HepG2 (cell line): ENCODE measurements around the gene SEPTIN3. TPM values are rescaled to one million over a fixed set of nuclear protein-coding genes. Genes with fewer than 3 reads are reported as not detected.

Experiments
- CCAR2 ChIP-seq: fragments of 200-400 bp; formaldehyde crosslinking; optimal IDR thresholded peaks from 2 replicates; pipeline ENCODE3; 2018; ENCODE audit warnings: low read depth, mild to moderate bottlenecking, low read length, moderate library complexity
- HMG20B ChIP-seq: conservative IDR thresholded peaks from 2 replicates; pipeline ENCODE4 v1.6.1; 2016; ENCODE audit warnings: missing genetic modification reagents, missing compliant biosample characterization
- KDM1A ChIP-seq: IDR thresholded peaks from 2 replicates; pipeline ENCODE4 v1.6.1; 2016; ENCODE audit warnings: missing compliant biosample characterization
- KIAA2018 ChIP-seq: sonication (generic); formaldehyde crosslinking; IDR thresholded peaks from 2 replicates; pipeline ENCODE4 v1.5.0; 2020; ENCODE audit warnings: mild to moderate bottlenecking, missing genetic modification reagents, borderline replicate concordance
- KLF12 ChIP-seq: sonication (generic); formaldehyde crosslinking; IDR thresholded peaks from 2 replicates; pipeline ENCODE4 v1.4.0; 2020; ENCODE audit warnings: missing genetic modification reagents, borderline replicate concordance
- MAF1 ChIP-seq: sonication (generic); formaldehyde crosslinking; IDR thresholded peaks from 2 replicates; pipeline ENCODE4 v1.5.0; 2020; ENCODE audit warnings: missing genetic modification reagents, borderline replicate concordance
- PCBP1 ChIP-seq: fragments of 200-400 bp; formaldehyde crosslinking; IDR thresholded peaks from 2 replicates; pipeline ENCODE4 v1.6.1; 2017; ENCODE audit warnings: mild to moderate bottlenecking, low read depth, low read length, borderline replicate concordance
- PHB2 ChIP-seq: fragments of 450-650 bp; IDR thresholded peaks from 2 replicates; pipeline ENCODE4 v1.6.1; 2018; ENCODE audit not compliant: partially characterized antibody
- RBM39 ChIP-seq: fragments of 200-400 bp; formaldehyde crosslinking; IDR thresholded peaks from one replicate; pipeline ENCODE4 v1.6.1; 2018; ENCODE audit warnings: antibody characterized with exemption, mild to moderate bottlenecking, low read depth, low read length; ENCODE audit not compliant: poor library complexity, severe bottlenecking
- RCOR2 ChIP-seq: IDR thresholded peaks from 2 replicates; pipeline ENCODE4 v1.6.1; 2016; ENCODE audit warnings: missing biosample characterization, missing genetic modification reagents
- ZNF251 ChIP-seq: sonication (generic); formaldehyde crosslinking; IDR thresholded peaks from 2 replicates; pipeline ENCODE4 v1.9.0; 2021; ENCODE audit warnings: mild to moderate bottlenecking, missing genetic modification reagents
- ZNF367 ChIP-seq: sonication (generic); formaldehyde crosslinking; IDR thresholded peaks from 2 replicates; pipeline ENCODE4 v1.4.0; 2020; ENCODE audit warnings: missing genetic modification reagents, borderline replicate concordance
- ZNF468 ChIP-seq: sonication (generic); formaldehyde crosslinking; IDR thresholded peaks from 2 replicates; pipeline ENCODE4 v1.8.0; 2022; ENCODE audit warnings: mild to moderate bottlenecking, moderate library complexity, missing genetic modification reagents
- polyA plus RNA-seq, 8 experiments: library from polyadenylated mRNA; depleted of rRNA in 3 of 8; stranded (reverse) in 7 of 8; unstranded in 1 of 8; fragments of >200 nt; fragmentation: Illumina TruSeq in 4 of 8; extraction: Trizol in 4 of 8; gene quantifications; 2 replicates each; pipeline versions ENCODE4 v1.2.1 to v1.2.3, GENCODE V29; 2011 to 2016; ENCODE audit warnings: low read depth in 4 of 8, missing spikeins in 1 of 8, mixed read lengths in 1 of 8; ENCODE audit not compliant: insufficient read depth in 1 of 8
- total RNA-seq, 5 experiments: library from RNA; depleted of rRNA; stranded (reverse); fragments of >200 nt; fragmentation: Illumina TruSeq; extraction: Trizol; gene quantifications; 2 replicates each; pipeline ENCODE4 v1.2.3, GENCODE V29; 2016; ENCODE audit warnings: low read depth in 1 of 5
- TF ChIP-seq, protein P1 (sequence below): sonication (generic); formaldehyde crosslinking; IDR thresholded peaks from 2 replicates; pipeline ENCODE4 v1.4.0; 2020; ENCODE audit warnings: missing genetic modification reagents
- TF ChIP-seq, protein P2 (sequence below), 2 experiments: sonication (generic) in 1 of 2; formaldehyde crosslinking in 1 of 2; IDR thresholded peaks; 2 replicates each; pipeline versions ENCODE4 v1.4.0 to v1.6.1; 2018 to 2020; ENCODE audit warnings: missing genetic modification reagents in 2 of 2, borderline replicate concordance in 1 of 2, low read depth in 1 of 2, mild to moderate bottlenecking in 1 of 2, missing biosample characterization in 1 of 2
- TF ChIP-seq, protein P3 (sequence below): sonication (generic); formaldehyde crosslinking; IDR thresholded peaks from 2 replicates; pipeline ENCODE4 v1.4.0; 2020; ENCODE audit warnings: missing genetic modification reagents

The SEPTIN3 gene
- total and polyA plus RNA-seq, 2 of the 13 experiments (the other 11 are each of a cell fraction or from before 2014, with no cell fraction given): 0.04 TPM; not detected in 1

- TF ChIP-seq RBM39 (peak; percentile 44), RCOR2 (no peak), KDM1A (CRISPR knock-in tag) (no peak), ZNF468 (CRISPR knock-in tag) (peak; percentile 84; the same call in 1 of the 2 replicates), PCBP1 (no peak; the same call in 1 of the 2 replicates), KIAA2018 (CRISPR knock-in tag) (0 out of 2 replicates have a peak, but pooled peaks have one; percentile 42), KLF12 (CRISPR knock-in tag) (peak; percentile 84; the same call in 1 of the 2 replicates), CCAR2 (no peak), HMG20B (CRISPR knock-in tag) (no peak), MAF1 (CRISPR knock-in tag) (0 out of 2 replicates have a peak, but pooled peaks have one; percentile 67), ZNF367 (no peak; the same call in 1 of the 2 replicates), PHB2 (no peak), ZNF251 (CRISPR knock-in tag) (peak; percentile 44; the same call in 1 of the 2 replicates)
- TF ChIP-seq, protein P1, sequence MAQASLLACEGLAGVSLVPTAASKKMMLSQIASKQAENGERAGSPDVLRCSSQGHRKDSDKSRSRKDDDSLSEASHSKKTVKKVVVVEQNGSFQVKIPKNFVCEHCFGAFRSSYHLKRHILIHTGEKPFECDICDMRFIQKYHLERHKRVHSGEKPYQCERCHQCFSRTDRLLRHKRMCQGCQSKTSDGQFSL (CRISPR knock-in tag): peak; percentile 67; the same call in 1 of the 2 replicates
- TF ChIP-seq, protein P2, sequence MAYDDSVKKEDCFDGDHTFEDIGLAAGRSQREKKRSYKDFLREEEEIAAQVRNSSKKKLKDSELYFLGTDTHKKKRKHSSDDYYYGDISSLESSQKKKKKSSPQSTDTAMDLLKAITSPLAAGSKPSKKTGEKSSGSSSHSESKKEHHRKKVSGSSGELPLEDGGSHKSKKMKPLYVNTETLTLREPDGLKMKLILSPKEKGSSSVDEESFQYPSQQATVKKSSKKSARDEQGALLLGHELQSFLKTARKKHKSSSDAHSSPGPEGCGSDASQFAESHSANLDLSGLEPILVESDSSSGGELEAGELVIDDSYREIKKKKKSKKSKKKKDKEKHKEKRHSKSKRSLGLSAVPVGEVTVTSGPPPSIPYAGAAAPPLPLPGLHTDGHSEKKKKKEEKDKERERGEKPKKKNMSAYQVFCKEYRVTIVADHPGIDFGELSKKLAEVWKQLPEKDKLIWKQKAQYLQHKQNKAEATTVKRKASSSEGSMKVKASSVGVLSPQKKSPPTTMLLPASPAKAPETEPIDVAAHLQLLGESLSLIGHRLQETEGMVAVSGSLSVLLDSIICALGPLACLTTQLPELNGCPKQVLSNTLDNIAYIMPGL (CRISPR knock-in tag; IDR thresholded peaks at IDR 0.05; ENCODE audit: borderline replicate concordance in 1 of 2, low read depth in 1 of 2): peak; percentile 10 to 65; a peak in 1 of 4 replicates
- TF ChIP-seq, protein P3, sequence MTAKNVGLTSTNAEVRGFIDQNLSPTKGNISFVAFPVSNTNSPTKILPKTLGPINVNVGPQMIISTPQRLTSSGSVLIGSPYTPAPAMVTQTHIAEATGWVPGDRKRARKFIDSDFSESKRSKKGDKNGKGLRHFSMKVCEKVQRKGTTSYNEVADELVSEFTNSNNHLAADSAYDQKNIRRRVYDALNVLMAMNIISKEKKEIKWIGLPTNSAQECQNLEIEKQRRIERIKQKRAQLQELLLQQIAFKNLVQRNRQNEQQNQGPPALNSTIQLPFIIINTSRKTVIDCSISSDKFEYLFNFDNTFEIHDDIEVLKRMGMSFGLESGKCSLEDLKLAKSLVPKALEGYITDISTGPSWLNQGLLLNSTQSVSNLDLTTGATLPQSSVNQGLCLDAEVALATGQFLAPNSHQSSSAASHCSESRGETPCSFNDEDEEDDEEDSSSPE (CRISPR knock-in tag): peak; percentile 98
These were observed 22.4 kb upstream of the SEPTIN3 start, which contains the start of gene CENPM (continued) for GRCh38 chr22:41946629-41947423.
